ENCODE measurements around the gene SYTL5. TPM values are rescaled to one million over a fixed set of nuclear protein-coding genes. Genes with fewer than 3 reads are reported as not detected.

SYTL5 gene
- total RNA-seq, 2 experiments from 2014 or later, result not detected

- Mint-ChIP-seq H3K27me3 (no peaks in the 10 kb centered on the region), H3K4me3 (no peak overlapping the region), H3K9me3 (no peaks in the 10 kb centered on the region), H3K36me3 (no peaks in the 10 kb centered on the region), H3K27ac (no peak overlapping the region), H3K4me1 (no peaks in the 10 kb centered on the region)
- no peak for DNase-seq
- POLR2A ChIA-PET, result no interaction called here
- no peak for ATAC-seq (ENCODE audit: low read depth)
These were observed 42.5 kb downstream of the SYTL5 start for GRCh38 chrX:38048886-38049285.

GRCh38 chrX:38050806-38051205 is 44.5 kb downstream of the SYTL5 start:
- no peak overlapping the region for H3K4me3 Mint-ChIP-seq
- no peaks in the 10 kb centered on the region for H3K4me1 Mint-ChIP-seq
- no peaks in the 10 kb centered on the region for H3K27me3 Mint-ChIP-seq
- no peaks in the 10 kb centered on the region for H3K9me3 Mint-ChIP-seq
- no peaks in the 10 kb centered on the region for H3K36me3 Mint-ChIP-seq
- DNase-seq, result no peak
- no peak for ATAC-seq (ENCODE audit: low read depth)
- POLR2A ChIA-PET, result no interaction called here
- no peak overlapping the region for H3K27ac Mint-ChIP-seq

GRCh38 chrX:38052096-38052495 is 45.7 kb downstream of the SYTL5 start:
- no peaks in the 10 kb centered on the region for H3K36me3 Mint-ChIP-seq
- peaks cover 2% of the 10 kb centered on the region for H3K27me3 Mint-ChIP-seq
- no peak overlapping the region for H3K27ac Mint-ChIP-seq
- POLR2A ChIA-PET, result no interaction called here
- no peak overlapping the region for H3K4me3 Mint-ChIP-seq
- H3K4me1 Mint-ChIP-seq, result no peaks in the 10 kb centered on the region
- no peak for ATAC-seq (ENCODE audit: low read depth)
- no peak for DNase-seq
- no peaks in the 10 kb centered on the region for H3K9me3 Mint-ChIP-seq

GRCh38 chrX:38055170-38055847 is 49.0 kb downstream of the SYTL5 start:
- Mint-ChIP-seq H3K27ac (no peak overlapping the region), H3K4me1 (no peaks in the 10 kb centered on the region), H3K4me3 (no peak overlapping the region), H3K36me3 (no peaks in the 10 kb centered on the region), H3K27me3 (peaks cover 7% of the 10 kb centered on the region), H3K9me3 (no peaks in the 10 kb centered on the region)
- DNase-seq, result no peak
- no peak for ATAC-seq (ENCODE audit: low read depth)
- POLR2A ChIA-PET, result no interaction called here

GRCh38 chrX:38060331-38060878 is 54.1 kb downstream of the SYTL5 start:
- ATAC-seq (ENCODE audit: low read depth), result no peak
- no peaks in the 10 kb centered on the region for H3K9me3 Mint-ChIP-seq

GRCh38 chrX:38061335-38061734 is 55.0 kb downstream of the SYTL5 start:
- H3K27ac Mint-ChIP-seq, result no peak overlapping the region
- ATAC-seq (ENCODE audit: low read depth) (no peak), DNase-seq (no peak)
- H3K9me3 Mint-ChIP-seq, result no peaks in the 10 kb centered on the region
- H3K4me3 Mint-ChIP-seq, result no peak overlapping the region
- POLR2A ChIA-PET, result no interaction called here
- no peaks in the 10 kb centered on the region for H3K4me1 Mint-ChIP-seq
- no peaks in the 10 kb centered on the region for H3K36me3 Mint-ChIP-seq
- peaks cover 7% of the 10 kb centered on the region for H3K27me3 Mint-ChIP-seq

More at GRCh38 chrX:38060331-38060878, 54.1 kb downstream of the SYTL5 start:
- no peak overlapping the region for H3K4me3 Mint-ChIP-seq
- POLR2A ChIA-PET, result no interaction called here
- H3K36me3 Mint-ChIP-seq, result no peaks in the 10 kb centered on the region
- no peak for DNase-seq
- no peaks in the 10 kb centered on the region for H3K4me1 Mint-ChIP-seq
- peaks cover 7% of the 10 kb centered on the region for H3K27me3 Mint-ChIP-seq
- no peak overlapping the region for H3K27ac Mint-ChIP-seq

- H3K36me3 Mint-ChIP-seq, result no peaks in the 10 kb centered on the region
- H3K4me3 Mint-ChIP-seq, result no peak overlapping the region
- POLR2A ChIA-PET, result no interaction called here
- H3K27ac Mint-ChIP-seq, result no peak overlapping the region
- no peaks in the 10 kb centered on the region for H3K4me1 Mint-ChIP-seq
- ATAC-seq (ENCODE audit: low read depth), result no peak
- H3K9me3 Mint-ChIP-seq, result no peaks in the 10 kb centered on the region
- H3K27me3 Mint-ChIP-seq, result no peaks in the 10 kb centered on the region
- no peak for DNase-seq
These were observed 60.6 kb downstream of the SYTL5 start for GRCh38 chrX:38066934-38067333.

GRCh38 chrX:38069273-38069672 is 62.9 kb downstream of the SYTL5 start:
- H3K4me1 Mint-ChIP-seq, result no peaks in the 10 kb centered on the region
- H3K4me3 Mint-ChIP-seq, result no peak overlapping the region
- no peak overlapping the region for H3K27ac Mint-ChIP-seq
- no peaks in the 10 kb centered on the region for H3K27me3 Mint-ChIP-seq
- H3K9me3 Mint-ChIP-seq, result no peaks in the 10 kb centered on the region
- POLR2A ChIA-PET, result no interaction called here
- H3K36me3 Mint-ChIP-seq, result no peaks in the 10 kb centered on the region
- no peak for ATAC-seq (ENCODE audit: low read depth)
- DNase-seq, result no peak

GRCh38 chrX:38069991-38070390 is 63.6 kb downstream of the SYTL5 start:
- Mint-ChIP-seq H3K4me1 (no peaks in the 10 kb centered on the region), H3K27me3 (no peaks in the 10 kb centered on the region)
- POLR2A ChIA-PET, result no interaction called here

GRCh38 chrX:38079463-38079862 is 73.1 kb downstream of the SYTL5 start:
- H3K27ac Mint-ChIP-seq, result no peak overlapping the region
- no peaks in the 10 kb centered on the region for H3K4me1 Mint-ChIP-seq
- H3K36me3 Mint-ChIP-seq, result no peaks in the 10 kb centered on the region
- POLR2A ChIA-PET, result no interaction called here
- H3K27me3 Mint-ChIP-seq, result no peaks in the 10 kb centered on the region
- H3K9me3 Mint-ChIP-seq, result no peaks in the 10 kb centered on the region
- no peak overlapping the region for H3K4me3 Mint-ChIP-seq
- DNase-seq (no peak), ATAC-seq (ENCODE audit: low read depth) (no peak)

More at GRCh38 chrX:38069991-38070390, 63.6 kb downstream of the SYTL5 start:
- H3K36me3 Mint-ChIP-seq, result no peaks in the 10 kb centered on the region
- H3K4me3 Mint-ChIP-seq, result no peak overlapping the region
- ATAC-seq (ENCODE audit: low read depth), result no peak
- no peak overlapping the region for H3K27ac Mint-ChIP-seq
- no peaks in the 10 kb centered on the region for H3K9me3 Mint-ChIP-seq
- DNase-seq, result no peak

- H3K27ac Mint-ChIP-seq, result no peak overlapping the region
- H3K36me3 Mint-ChIP-seq, result no peaks in the 10 kb centered on the region
- DNase-seq, result no peak
- POLR2A ChIA-PET, result no interaction called here
- ATAC-seq (ENCODE audit: low read depth), result no peak
- H3K4me1 Mint-ChIP-seq, result no peaks in the 10 kb centered on the region
- H3K9me3 Mint-ChIP-seq, result no peaks in the 10 kb centered on the region
- H3K27me3 Mint-ChIP-seq, result no peaks in the 10 kb centered on the region
- H3K4me3 Mint-ChIP-seq, result no peak overlapping the region
These were observed 74.5 kb downstream of the SYTL5 start for GRCh38 chrX:38080808-38081207.

GRCh38 chrX:38081909-38082308 is 75.6 kb downstream of the SYTL5 start:
- no peaks in the 10 kb centered on the region for H3K36me3 Mint-ChIP-seq

GRCh38 chrX:38082309-38082708 is 76.0 kb downstream of the SYTL5 start:
- no peak overlapping the region for H3K4me3 Mint-ChIP-seq
- H3K4me1 Mint-ChIP-seq, result no peaks in the 10 kb centered on the region
- H3K36me3 Mint-ChIP-seq, result no peaks in the 10 kb centered on the region
- no peak overlapping the region for H3K27ac Mint-ChIP-seq
- H3K27me3 Mint-ChIP-seq, result no peaks in the 10 kb centered on the region
- POLR2A ChIA-PET, result no interaction called here
- ATAC-seq (ENCODE audit: low read depth), result no peak
- DNase-seq, result no peak
- no peaks in the 10 kb centered on the region for H3K9me3 Mint-ChIP-seq

More at GRCh38 chrX:38081909-38082308, 75.6 kb downstream of the SYTL5 start:
- POLR2A ChIA-PET, result no interaction called here
- Mint-ChIP-seq H3K27me3 (no peaks in the 10 kb centered on the region), H3K4me3 (no peak overlapping the region), H3K4me1 (no peaks in the 10 kb centered on the region), H3K27ac (no peak overlapping the region), H3K9me3 (no peaks in the 10 kb centered on the region)
- no peak for ATAC-seq (ENCODE audit: low read depth)
- no peak for DNase-seq

GRCh38 chrX:38085813-38086212 is 79.5 kb downstream of the SYTL5 start:
- no peaks in the 10 kb centered on the region for H3K27me3 Mint-ChIP-seq
- no peak overlapping the region for H3K4me3 Mint-ChIP-seq
- no peaks in the 10 kb centered on the region for H3K4me1 Mint-ChIP-seq
- H3K9me3 Mint-ChIP-seq, result no peaks in the 10 kb centered on the region
- ATAC-seq (ENCODE audit: low read depth) (no peak), DNase-seq (no peak)
- H3K27ac Mint-ChIP-seq, result no peak overlapping the region
- POLR2A ChIA-PET, result no interaction called here
- no peaks in the 10 kb centered on the region for H3K36me3 Mint-ChIP-seq
